GM06990 (cell line): ENCODE results near the gene WDR27.

Experiments used
- DNase-seq: peaks from one replicate; pipeline ENCODE4 v3.0.0-alpha.2; 2011; ENCODE audit not compliant: insufficient read length; ENCODE audit errors: extremely low read depth
- H3K27me3 ChIP-seq: replicated peaks from 2 replicates; pipeline ENCODE4 v1.6.0; 2011; ENCODE audit warnings: low read length; ENCODE audit not compliant: control insufficient read depth, insufficient read depth
- H3K36me3 ChIP-seq: 2 replicates; pipeline ENCODE4 v1.5.1; 2011; ENCODE audit warnings: low read length; ENCODE audit not compliant: control insufficient read depth, insufficient read depth
- H3K4me3 ChIP-seq: replicated peaks from 2 replicates; pipeline ENCODE4 v1.5.1; 2011; ENCODE audit warnings: low read depth, mild to moderate bottlenecking, control low read depth, low read length
- CTCF ChIP-seq: IDR thresholded peaks from 2 replicates; pipeline ENCODE4 v1.5.1; 2011; ENCODE audit warnings: low read length, control low read depth, mild to moderate bottlenecking, inconsistent platforms; ENCODE audit not compliant: insufficient read depth, poor library complexity, severe bottlenecking

Gene WDR27

DNA sequence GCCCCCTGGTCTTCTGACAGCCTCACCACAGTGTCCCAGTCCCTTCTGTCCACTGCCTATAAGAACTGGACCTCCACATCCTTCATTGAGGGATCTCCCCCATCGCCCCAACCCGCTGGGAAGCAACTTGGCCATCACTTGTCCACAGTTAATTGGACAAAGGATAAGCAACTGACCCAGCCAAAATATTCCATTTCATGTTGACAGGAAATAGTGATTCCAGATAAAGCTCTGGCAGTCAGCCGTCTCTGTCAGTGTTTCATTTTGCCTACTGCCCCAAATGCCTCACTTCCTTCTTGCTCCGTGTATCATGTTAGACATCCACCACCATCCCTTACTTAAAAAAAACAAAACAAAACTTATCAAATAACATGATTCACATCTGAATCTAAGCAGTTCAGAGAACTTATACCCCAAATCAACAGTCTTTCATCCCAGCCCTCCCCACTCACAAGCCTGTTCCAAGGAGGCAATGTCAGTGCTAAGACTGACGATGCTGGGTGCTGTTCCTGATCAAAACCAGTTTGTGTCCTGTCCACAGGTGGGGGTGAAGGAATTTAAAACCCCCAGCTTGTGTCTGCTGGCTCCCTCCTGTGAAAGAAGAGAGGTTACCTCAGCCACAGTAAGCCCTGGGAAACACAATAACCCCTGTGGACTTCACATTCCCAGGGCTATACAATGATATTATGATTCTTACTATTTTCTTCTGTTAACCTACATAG lies 162.5 kb downstream of the WDR27 start:
- no peaks in the 10 kb centered on the region for H3K36me3 ChIP-seq
- no peak for TF ChIP-seq CTCF

GRCh38 chr6:169536446-169537170 lies 165.2 kb downstream of the WDR27 start:
- no peak for TF ChIP-seq CTCF
- no peak for DNase-seq
- no peaks in the 10 kb centered on the region for H3K27me3 ChIP-seq
- no peak overlapping the region for H3K4me3 ChIP-seq
- no peaks in the 10 kb centered on the region for H3K36me3 ChIP-seq

More for the DNA sequence above, 162.5 kb downstream of the WDR27 start:
- Histone ChIP-seq H3K4me3 (no peak overlapping the region), H3K27me3 (no peaks in the 10 kb centered on the region)
- DNase-seq: no peak

DNA sequence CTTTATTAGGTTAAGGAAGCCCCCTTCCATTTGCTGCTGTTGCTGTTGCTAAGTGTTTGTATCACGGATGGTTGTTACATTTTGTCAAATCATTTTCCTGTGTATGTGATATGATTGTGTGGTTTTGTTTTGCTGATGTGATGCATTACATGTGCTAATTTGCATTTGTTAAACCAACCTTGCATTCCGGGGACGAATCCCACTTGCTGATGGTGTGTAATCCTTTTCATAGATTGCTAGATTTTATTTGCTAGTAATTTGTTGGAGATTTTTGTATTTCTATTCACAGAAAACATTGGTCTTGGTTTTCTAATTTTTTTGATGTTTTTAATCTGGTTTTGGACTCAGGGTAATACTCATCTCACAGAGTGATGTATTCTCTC lies 167.8 kb downstream of the WDR27 start:
- no peak for TF ChIP-seq CTCF
- H3K27me3 ChIP-seq: no peaks in the 10 kb centered on the region
- no peak for DNase-seq

GRCh38 chr6:169533301-169534038 lies 168.4 kb downstream of the WDR27 start:
- H3K4me3 ChIP-seq: no peak overlapping the region
- no peak for TF ChIP-seq CTCF

More for the DNA sequence above, 167.8 kb downstream of the WDR27 start:
- Histone ChIP-seq H3K36me3 (no peaks in the 10 kb centered on the region), H3K4me3 (no peak overlapping the region)

GRCh38 chr6:169530752-169531123 lies 171.1 kb downstream of the WDR27 start:
- H3K27me3 ChIP-seq: no peaks in the 10 kb centered on the region
- DNase-seq: no peak
- no peak for TF ChIP-seq CTCF
- no peak overlapping the region for H3K4me3 ChIP-seq
- no peaks in the 10 kb centered on the region for H3K36me3 ChIP-seq

More at GRCh38 chr6:169533301-169534038, 168.4 kb downstream of the WDR27 start:
- Histone ChIP-seq H3K27me3 (no peaks in the 10 kb centered on the region), H3K36me3 (no peaks in the 10 kb centered on the region)
- no peak for DNase-seq
